Body of pancreas (tissue), 4 donors: ENCODE measurements around the gene DRD1. TPM values are rescaled to one million over a fixed set of nuclear protein-coding genes. Genes with fewer than 3 reads are reported as not detected.

Experiments used
- ATAC-seq: fragments of 150-250 bp; one replicate; pipeline ENCODE4 v1.9.1; 2016
- DNase-seq, 4 donors: peaks; one replicate each; pipeline ENCODE4 v3.0.0-alpha.2; 2019
- H3K27ac ChIP-seq, 4 donors: fragments of 200-600 bp; sonication (generic); 1 replicate in 3 of 4; 2 replicates in 1 of 4; pipeline versions ENCODE4 v1.5.1 to v1.6.1; 2016 to 2019; ENCODE audit warnings: mild to moderate bottlenecking in 1 of 4, mixed read lengths in 1 of 4, moderate library complexity in 1 of 4
- H3K27me3 ChIP-seq, 2 donors: fragments of 200-600 bp; sonication (generic); one replicate each; pipeline ENCODE4 v1.6.0; 2016; ENCODE audit warnings: mild to moderate bottlenecking in 1 of 2
- H3K36me3 ChIP-seq, 2 donors: fragments of 200-600 bp; sonication (generic); replicated peaks in 1 of 2; 2 replicates each; pipeline ENCODE4 v1.5.1; 2016; ENCODE audit warnings: low read depth in 2 of 2; ENCODE audit not compliant: insufficient read depth in 1 of 2
- H3K4me1 ChIP-seq: fragments of 200-600 bp; sonication (generic); one replicate; pipeline ENCODE4 v1.6.0; 2016
- H3K4me3 ChIP-seq, 2 donors: fragments of 200-600 bp; sonication (generic); 1 replicate in 1 of 2; 2 replicates in 1 of 2; pipeline ENCODE4 v1.5.1; 2016 to 2019
- H3K9me3 ChIP-seq, 3 donors: fragments of 200-600 bp; sonication (generic); 1 replicate in 2 of 3; 2 replicates in 1 of 3; pipeline ENCODE4 v1.5.1; 2016
- CTCF ChIP-seq, 7 experiments: fragments of 450-650 bp in 4 of 7; fragments of 200-600 bp in 3 of 7; sonication (generic) in 3 of 7; IDR thresholded peaks; one replicate each; pipeline ENCODE4 v1.5.1; 2016 to 2019; ENCODE audit warnings: antibody characterized with exemption in 7 of 7
- POLR2A ChIP-seq, 3 donors: fragments of 450-650 bp; IDR thresholded peaks; one replicate each; pipeline ENCODE4 v1.6.1; 2016; ENCODE audit warnings: antibody characterized with exemption in 3 of 3, mild to moderate bottlenecking in 2 of 3
- WGBS, 2 donors: methylation state at CpG; one replicate each; pipeline ENCODE4 v1.1.5; 2017; 5-methylcytosine and 5-hydroxymethylcytosine counted together
- intact Hi-C: fragments of 100-400 bp; cut with DNase I; formaldehyde crosslinking; loops from one replicate; pipeline ENCODE4 v1.15.1; 2023
- total RNA-seq, 2 donors: library from RNA; depleted of rRNA; stranded (reverse); fragments of >200 nt; gene quantifications; one replicate each; pipeline ENCODE4 v1.1.0, GENCODE V29; 2016

Gene DRD1
- total RNA-seq, 2 donors from 2014 or later = not detected

- no peak for ATAC-seq
Observed at GRCh38 chr5:175394601-175395000, 49.4 kb downstream of the DRD1 start.

GRCh38 chr5:175393897-175394296 is 50.1 kb downstream of the DRD1 start:
- Histone ChIP-seq H3K36me3 (no peaks in the 10 kb centered on the region), H3K9me3 (no peaks in the 10 kb centered on the region), H3K27me3 (no peaks in the 10 kb centered on the region), H3K27ac (no peak overlapping the region), H3K4me1 (no peaks in the 10 kb centered on the region), H3K4me3 (no peak overlapping the region)
- 47 to 64% methylated on average over 4 of the region's 4 CpGs for WGBS, 2 donors
- intact Hi-C loops = no loop called here
- no peak for TF ChIP-seq POLR2A (IDR thresholded peaks at IDR 0.05)
- TF ChIP-seq CTCF (IDR thresholded peaks at IDR 0.05) = no peak
- no peak for DNase-seq
- ATAC-seq = no peak

More at GRCh38 chr5:175394601-175395000, 49.4 kb downstream of the DRD1 start:
- DNase-seq = no peak
- H3K4me1 ChIP-seq = no peaks in the 10 kb centered on the region
- H3K27me3 ChIP-seq = no peaks in the 10 kb centered on the region
- H3K36me3 ChIP-seq = no peaks in the 10 kb centered on the region
- no peaks in the 10 kb centered on the region for H3K9me3 ChIP-seq
- intact Hi-C loops = no loop called here
- 52 to 63% methylated on average over 5 of the region's 5 CpGs for WGBS, 2 donors
- no peak overlapping the region for H3K27ac ChIP-seq
- no peak overlapping the region for H3K4me3 ChIP-seq
- TF ChIP-seq CTCF (IDR thresholded peaks at IDR 0.05) = no peak
- no peak for TF ChIP-seq POLR2A (IDR thresholded peaks at IDR 0.05)

- no peak for TF ChIP-seq CTCF (IDR thresholded peaks at IDR 0.05)
- TF ChIP-seq POLR2A (IDR thresholded peaks at IDR 0.05) = no peak
- H3K27me3 ChIP-seq = no peaks in the 10 kb centered on the region
- H3K36me3 ChIP-seq = no peaks in the 10 kb centered on the region
- intact Hi-C loops = no loop called here
- no peak overlapping the region for H3K4me3 ChIP-seq
- ATAC-seq (no peak), DNase-seq (no peak)
- no peaks in the 10 kb centered on the region for H3K9me3 ChIP-seq
- H3K27ac ChIP-seq = no peak overlapping the region
- no peaks in the 10 kb centered on the region for H3K4me1 ChIP-seq
- WGBS, 2 donors = 75 to 83% methylated on average over 5 of the region's 5 CpGs
Observed at GRCh38 chr5:175392236-175392635, 51.7 kb downstream of the DRD1 start.

- intact Hi-C loops = no loop called here
- no peaks in the 10 kb centered on the region for H3K9me3 ChIP-seq
- 85 to 86% methylated on average over 4 of the region's 4 CpGs for WGBS, 2 donors
- ATAC-seq (no peak), DNase-seq (no peak)
- no peak overlapping the region for H3K4me3 ChIP-seq
- TF ChIP-seq CTCF (IDR thresholded peaks at IDR 0.05) (no peak), POLR2A (IDR thresholded peaks at IDR 0.05) (no peak)
- H3K36me3 ChIP-seq = no peaks in the 10 kb centered on the region
- H3K27ac ChIP-seq = no peak overlapping the region
- no peaks in the 10 kb centered on the region for H3K27me3 ChIP-seq
- no peaks in the 10 kb centered on the region for H3K4me1 ChIP-seq
Observed at GRCh38 chr5:175390352-175391083, 53.5 kb downstream of the DRD1 start.

Other genes with a start within 250 kb of the DRD1 start
- 10 to 100 TPM; 11.7 to 29.3 TPM for gene SFXN1, start 34.4 kb upstream of the DRD1 start, total RNA-seq
- under 1 TPM in 1 of 2 donors, not detected in 1; 0.78 TPM for gene HRH2, start 213.9 kb upstream of the DRD1 start, total RNA-seq